ENCODE data around the gene PLA2G6. TPM values are rescaled to one million over a fixed set of nuclear protein-coding genes. Genes with fewer than 3 reads are reported as not detected.
A peak's percentile ranks its signal among the peaks of the same experiment; 100 is the strongest.

The PLA2G6 gene
- total and polyA plus RNA-seq, 2 of the 13 experiments (the other 11 are each of a cell fraction or from before 2014, with no cell fraction given): 4.8 to 11.5 TPM

DNA sequence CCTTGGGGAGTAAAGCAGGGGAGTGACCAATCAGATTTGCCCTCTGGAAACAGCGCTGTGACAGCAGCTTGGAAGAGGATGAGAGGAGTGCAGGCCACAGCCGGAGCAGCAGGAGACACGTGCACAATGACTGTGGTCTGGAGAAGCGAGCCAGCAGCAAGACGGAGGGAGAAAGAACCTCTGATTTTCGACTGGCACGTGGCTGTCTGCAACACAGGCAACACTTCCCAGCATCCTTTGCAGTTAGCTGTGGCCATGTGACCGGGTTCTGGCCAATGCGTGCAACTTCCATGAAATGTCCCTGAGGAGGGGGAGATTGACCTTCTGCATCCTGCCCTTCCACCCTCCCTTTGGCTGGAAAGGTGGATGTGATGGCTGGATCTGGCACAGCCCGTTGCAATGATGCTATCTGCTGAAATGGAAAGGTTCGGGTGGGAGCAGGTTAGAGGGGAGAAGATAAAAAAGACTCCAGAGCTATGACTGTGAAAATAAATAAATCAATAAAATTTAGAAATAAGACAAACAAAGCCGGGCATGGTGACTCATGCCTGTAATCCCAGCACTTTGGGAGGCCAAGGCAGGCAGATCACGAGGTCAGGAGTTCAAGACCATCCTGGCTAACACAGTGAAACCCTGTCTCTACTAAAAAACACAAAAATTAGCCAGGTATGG is 15.6 kb downstream of the PLA2G6 start (continued):
- TF ChIP-seq, protein P1, sequence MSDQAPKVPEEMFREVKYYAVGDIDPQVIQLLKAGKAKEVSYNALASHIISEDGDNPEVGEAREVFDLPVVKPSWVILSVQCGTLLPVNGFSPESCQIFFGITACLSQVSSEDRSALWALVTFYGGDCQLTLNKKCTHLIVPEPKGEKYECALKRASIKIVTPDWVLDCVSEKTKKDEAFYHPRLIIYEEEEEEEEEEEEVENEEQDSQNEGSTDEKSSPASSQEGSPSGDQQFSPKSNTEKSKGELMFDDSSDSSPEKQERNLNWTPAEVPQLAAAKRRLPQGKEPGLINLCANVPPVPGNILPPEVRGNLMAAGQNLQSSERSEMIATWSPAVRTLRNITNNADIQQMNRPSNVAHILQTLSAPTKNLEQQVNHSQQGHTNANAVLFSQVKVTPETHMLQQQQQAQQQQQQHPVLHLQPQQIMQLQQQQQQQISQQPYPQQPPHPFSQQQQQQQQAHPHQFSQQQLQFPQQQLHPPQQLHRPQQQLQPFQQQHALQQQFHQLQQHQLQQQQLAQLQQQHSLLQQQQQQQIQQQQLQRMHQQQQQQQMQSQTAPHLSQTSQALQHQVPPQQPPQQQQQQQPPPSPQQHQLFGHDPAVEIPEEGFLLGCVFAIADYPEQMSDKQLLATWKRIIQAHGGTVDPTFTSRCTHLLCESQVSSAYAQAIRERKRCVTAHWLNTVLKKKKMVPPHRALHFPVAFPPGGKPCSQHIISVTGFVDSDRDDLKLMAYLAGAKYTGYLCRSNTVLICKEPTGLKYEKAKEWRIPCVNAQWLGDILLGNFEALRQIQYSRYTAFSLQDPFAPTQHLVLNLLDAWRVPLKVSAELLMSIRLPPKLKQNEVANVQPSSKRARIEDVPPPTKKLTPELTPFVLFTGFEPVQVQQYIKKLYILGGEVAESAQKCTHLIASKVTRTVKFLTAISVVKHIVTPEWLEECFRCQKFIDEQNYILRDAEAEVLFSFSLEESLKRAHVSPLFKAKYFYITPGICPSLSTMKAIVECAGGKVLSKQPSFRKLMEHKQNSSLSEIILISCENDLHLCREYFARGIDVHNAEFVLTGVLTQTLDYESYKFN (CRISPR knock-in tag; conservative IDR thresholded peaks at IDR 0.05): peak; percentile 47; the same call in 1 of the 2 replicates
- no peak for TF ChIP-seq ZNF296 (CRISPR knock-in tag; conservative IDR thresholded peaks at IDR 0.05)
- peak; percentile 93 for TF ChIP-seq ZNF687 (CRISPR knock-in tag; IDR thresholded peaks at IDR 0.05)
- peak; percentile 72 for TF ChIP-seq RARA (CRISPR knock-in tag; IDR thresholded peaks at IDR 0.05)
- no peak for TF ChIP-seq SP1 (IDR thresholded peaks at IDR 0.05)
- TF ChIP-seq SP1 (CRISPR knock-in tag; IDR thresholded peaks at IDR 0.05): no peak
- TF ChIP-seq ZNF704 (CRISPR knock-in tag; IDR thresholded peaks at IDR 0.05; ENCODE audit: borderline replicate concordance): no peak
- 0 out of 2 replicates have a peak, but pooled peaks have one; percentile 49 for TF ChIP-seq ZBTB34 (CRISPR knock-in tag; IDR thresholded peaks at IDR 0.05)
- TF ChIP-seq PRMT3 (CRISPR knock-in tag; IDR thresholded peaks at IDR 0.05; ENCODE audit: borderline replicate concordance, low read depth): no peak
- TF ChIP-seq ZNF143 (CRISPR knock-in tag; IDR thresholded peaks at IDR 0.05): peak; percentile 84
- TF ChIP-seq ONECUT2 (CRISPR knock-in tag; IDR thresholded peaks at IDR 0.05): peak; percentile 59
- TF ChIP-seq NFYB (CRISPR knock-in tag; IDR thresholded peaks at IDR 0.05): peak; percentile 55; the same call in 1 of the 2 replicates
- TF ChIP-seq FOSL1 (CRISPR knock-in tag; IDR thresholded peaks at IDR 0.05; ENCODE audit: borderline replicate concordance): peak; percentile 62; the same call in 1 of the 2 replicates
- TF ChIP-seq ZNF615 (CRISPR knock-in tag; IDR thresholded peaks at IDR 0.05; ENCODE audit: borderline replicate concordance): no peak
- TF ChIP-seq, protein P2, sequence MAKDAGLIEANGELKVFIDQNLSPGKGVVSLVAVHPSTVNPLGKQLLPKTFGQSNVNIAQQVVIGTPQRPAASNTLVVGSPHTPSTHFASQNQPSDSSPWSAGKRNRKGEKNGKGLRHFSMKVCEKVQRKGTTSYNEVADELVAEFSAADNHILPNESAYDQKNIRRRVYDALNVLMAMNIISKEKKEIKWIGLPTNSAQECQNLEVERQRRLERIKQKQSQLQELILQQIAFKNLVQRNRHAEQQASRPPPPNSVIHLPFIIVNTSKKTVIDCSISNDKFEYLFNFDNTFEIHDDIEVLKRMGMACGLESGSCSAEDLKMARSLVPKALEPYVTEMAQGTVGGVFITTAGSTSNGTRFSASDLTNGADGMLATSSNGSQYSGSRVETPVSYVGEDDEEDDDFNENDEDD (CRISPR knock-in tag; IDR thresholded peaks at IDR 0.05; ENCODE audit: borderline replicate concordance): peak; percentile 30; the same call in 1 of the 2 replicates
- no peak for TF ChIP-seq IKZF5 (CRISPR knock-in tag; IDR thresholded peaks at IDR 0.05)
